Pancreas (tissue), 10 donors: Measurements from ENCODE around the gene ANAPC16. TPM values are rescaled to one million over a fixed set of nuclear protein-coding genes. Genes with fewer than 3 reads are reported as not detected.

Source experiments
- ATAC-seq, 4 donors: fragments of 200-7000 bp; cut with Tn5 transposase; one replicate each; pipeline versions ENCODE4 v1.8.0 to v1.9.1; 2020; ENCODE audit warnings: mild to moderate bottlenecking in 4 of 4, moderate library complexity in 4 of 4
- DNase-seq, 6 donors: peaks; one replicate each; pipeline ENCODE4 v3.0.0-alpha.2; 2020
- FAIRE-seq: peaks from 2 replicates; lab custom pipeline; 2012; peaks lifted over from hg19 to GRCh38; lab: Jason Lieb, UNC
- H3K27ac ChIP-seq, 4 donors: fragments of 200-600 bp; sonication (generic); 1 replicate in 3 of 4; 2 replicates in 1 of 4; pipeline versions ENCODE4 v1.5.0 to v1.8.0; 2020
- H3K27me3 ChIP-seq, 4 donors: fragments of 200-600 bp; one replicate each; pipeline ENCODE4 v1.8.0; 2021
- H3K36me3 ChIP-seq, 3 donors: fragments of 200-600 bp; sonication (generic) in 1 of 3; one replicate each; pipeline versions ENCODE4 v1.5.0 to v1.8.0; 2020 to 2021
- H3K4me1 ChIP-seq, 3 donors: fragments of 200-600 bp; one replicate each; pipeline ENCODE4 v1.8.0; 2021
- H3K4me3 ChIP-seq, 4 donors: fragments of 200-600 bp; sonication (generic) in 2 of 4; one replicate each; pipeline versions ENCODE4 v1.5.0 to v1.8.0; 2020 to 2021
- H3K9me3 ChIP-seq, 4 donors: fragments of 200-600 bp; one replicate each; pipeline ENCODE4 v1.8.0; 2021
- CTCF ChIP-seq, 4 donors: fragments of 200-600 bp; sonication (generic) in 3 of 4; IDR thresholded peaks; one replicate each; pipeline versions ENCODE4 v1.5.0 to v1.8.0; 2021; ENCODE audit warnings: antibody characterized with exemption in 4 of 4
- WGBS, 2 donors: extraction: QIAGEN DNeasy Blood & Tissue Kit; methylation state at CpG; one replicate each; pipeline ENCODE4 v1.1.7; 2013; 5-methylcytosine and 5-hydroxymethylcytosine counted together
- intact Hi-C, 3 donors: fragments of 100-400 bp; cut with DNase I; formaldehyde crosslinking; loops; one replicate each; pipeline versions ENCODE4 v1.11.1 to v1.14.2; 2022
- polyA plus RNA-seq, 2 donors: library from polyadenylated mRNA; stranded (reverse); fragments of 200-250 nt; gene quantifications; one replicate each; pipeline ENCODE4 v1.2.3, GENCODE V29; 2013
- total RNA-seq, 6 donors: library from RNA; stranded (reverse); fragmentation: NEBNext Ultra II Directional in 4 of 6; extraction: Animal tissue kit (Norgen Biotek cat#: 25700) in 4 of 6; gene quantifications; one replicate each; pipeline versions ENCODE4 v1.2.1 to v1.2.4, GENCODE V29; 2021 to 2023
- donor health status: healthy with polysubstance abuse.
- donor health status: DM: no; HTN: no; CAD: no; lungs with moderate emphysema.
- donor health status: DM: no; HTN: no; CAD: no.
- donor health status: control.
- donor health status: control.
- donor health status: Bipolar disorder and iron deficiency.
- donor health status: DM: yes; HTN: yes; CAD: no.
- donor health status: DM: no; HTN: no; CAD: no.
- donor health status: DM: no; HTN: no; CAD: no.
- donor health status: DM: yes; HTN: yes; CAD: no.

Gene ANAPC16
- total and polyA plus RNA-seq, 8 donors: 52.4 to 153 (median 70.0) TPM

- DNase-seq (no peak), FAIRE-seq (no peak)
- no peak overlapping the region for H3K4me3 ChIP-seq
Observed at GRCh38 chr10:72186258-72186981, 29.4 kb upstream of the ANAPC16 start.

GRCh38 chr10:72186982-72187330 is 28.9 kb upstream of the ANAPC16 start:
- H3K27ac ChIP-seq: peak overlapping the region in 2 of 4 donors; percentile 39 to 76
- ATAC-seq: peak in 1 of 4 donors; percentile 35
- no peaks in the 10 kb centered on the region for H3K9me3 ChIP-seq
- intact Hi-C loops: no loop called here
- WGBS, 2 donors: 87 to 91% methylated on average over 3 of the region's 3 CpGs
- no peak for TF ChIP-seq CTCF (IDR thresholded peaks at IDR 0.05)
- no peaks in the 10 kb centered on the region for H3K4me1 ChIP-seq
- no peaks in the 10 kb centered on the region for H3K36me3 ChIP-seq
- DNase-seq: no peak
- no peak for FAIRE-seq
- H3K4me3 ChIP-seq: no peak overlapping the region
- no peaks in the 10 kb centered on the region for H3K27me3 ChIP-seq

More at GRCh38 chr10:72186258-72186981, 29.4 kb upstream of the ANAPC16 start:
- Histone ChIP-seq H3K9me3 (no peaks in the 10 kb centered on the region), H3K4me1 (no peaks in the 10 kb centered on the region), H3K27me3 (no peaks in the 10 kb centered on the region), H3K27ac (peak overlapping the region in 2 of 4 donors; percentile 39 to 76), H3K36me3 (no peaks in the 10 kb centered on the region)
- 77 to 80% methylated on average over 6 to 7 of the region's 7 CpGs for WGBS, 2 donors
- TF ChIP-seq CTCF (IDR thresholded peaks at IDR 0.05): no peak
- intact Hi-C loops: no loop called here
- ATAC-seq: peak in 3 of 4 donors; percentile 73 to 94 (median 80)

GRCh38 chr10:72194949-72195348 is 20.9 kb upstream of the ANAPC16 start:
- DNase-seq (no peak), FAIRE-seq (no peak), ATAC-seq (no peak)
- H3K9me3 ChIP-seq: no peaks in the 10 kb centered on the region
- no peak for TF ChIP-seq CTCF (IDR thresholded peaks at IDR 0.05)
- no peaks in the 10 kb centered on the region for H3K27me3 ChIP-seq
- intact Hi-C loops: no loop called here
- H3K36me3 ChIP-seq: peaks cover 0 to 13% (median 10%) of the 10 kb centered on the region in 3 donors
- H3K27ac ChIP-seq: no peak overlapping the region
- 89 to 98% methylated on average over 2 of the region's 2 CpGs for WGBS, 2 donors
- no peaks in the 10 kb centered on the region for H3K4me1 ChIP-seq
- H3K4me3 ChIP-seq: no peak overlapping the region

GRCh38 chr10:72200883-72201282 is 14.9 kb upstream of the ANAPC16 start:
- intact Hi-C loops: no loop called here
- H3K4me1 ChIP-seq: no peaks in the 10 kb centered on the region
- H3K4me3 ChIP-seq: no peak overlapping the region
- TF ChIP-seq CTCF (IDR thresholded peaks at IDR 0.05): no peak
- no peak overlapping the region for H3K27ac ChIP-seq
- no peaks in the 10 kb centered on the region for H3K9me3 ChIP-seq
- 97 to 99% methylated on average over 3 of the region's 3 CpGs for WGBS, 2 donors
- DNase-seq: no peak
- H3K36me3 ChIP-seq: peaks cover 0 to 28% (median 11%) of the 10 kb centered on the region in 3 donors
- H3K27me3 ChIP-seq: no peaks in the 10 kb centered on the region
- FAIRE-seq: no peak
- no peak for ATAC-seq

- no peak overlapping the region for H3K27ac ChIP-seq
- FAIRE-seq: no peak
- TF ChIP-seq CTCF (IDR thresholded peaks at IDR 0.05): no peak
- H3K4me1 ChIP-seq: no peaks in the 10 kb centered on the region
- H3K36me3 ChIP-seq: peaks cover 0 to 24% (median 11%) of the 10 kb centered on the region in 3 donors
- ATAC-seq: no peak
- H3K9me3 ChIP-seq: no peaks in the 10 kb centered on the region
- intact Hi-C loops: no loop called here
- no peak overlapping the region for H3K4me3 ChIP-seq
- no peak for DNase-seq
- H3K27me3 ChIP-seq: no peaks in the 10 kb centered on the region
- 75 to 98% methylated on average over 5 of the region's 5 CpGs for WGBS, 2 donors
Observed at GRCh38 chr10:72201293-72201692, 14.5 kb upstream of the ANAPC16 start.
